HG02763 (cell line): Measurements from ENCODE around the gene EHD2.
"Not testable (repeated sequence)": the region's sequence is repeated elsewhere in the genome, so short reads cannot be mapped to it uniquely, and the experiment has no call there.

Experiments used
- ATAC-seq: cut with Tn5 transposase; IDR thresholded peaks from one replicate; pipeline ENCODE4 v1.9.1; 2021; ENCODE audit warnings: mild to moderate bottlenecking, moderate library complexity; ENCODE audit not compliant: unreplicated experiment

The EHD2 gene, protein sequence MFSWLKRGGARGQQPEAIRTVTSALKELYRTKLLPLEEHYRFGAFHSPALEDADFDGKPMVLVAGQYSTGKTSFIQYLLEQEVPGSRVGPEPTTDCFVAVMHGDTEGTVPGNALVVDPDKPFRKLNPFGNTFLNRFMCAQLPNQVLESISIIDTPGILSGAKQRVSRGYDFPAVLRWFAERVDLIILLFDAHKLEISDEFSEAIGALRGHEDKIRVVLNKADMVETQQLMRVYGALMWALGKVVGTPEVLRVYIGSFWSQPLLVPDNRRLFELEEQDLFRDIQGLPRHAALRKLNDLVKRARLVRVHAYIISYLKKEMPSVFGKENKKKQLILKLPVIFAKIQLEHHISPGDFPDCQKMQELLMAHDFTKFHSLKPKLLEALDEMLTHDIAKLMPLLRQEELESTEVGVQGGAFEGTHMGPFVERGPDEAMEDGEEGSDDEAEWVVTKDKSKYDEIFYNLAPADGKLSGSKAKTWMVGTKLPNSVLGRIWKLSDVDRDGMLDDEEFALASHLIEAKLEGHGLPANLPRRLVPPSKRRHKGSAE

DNA sequence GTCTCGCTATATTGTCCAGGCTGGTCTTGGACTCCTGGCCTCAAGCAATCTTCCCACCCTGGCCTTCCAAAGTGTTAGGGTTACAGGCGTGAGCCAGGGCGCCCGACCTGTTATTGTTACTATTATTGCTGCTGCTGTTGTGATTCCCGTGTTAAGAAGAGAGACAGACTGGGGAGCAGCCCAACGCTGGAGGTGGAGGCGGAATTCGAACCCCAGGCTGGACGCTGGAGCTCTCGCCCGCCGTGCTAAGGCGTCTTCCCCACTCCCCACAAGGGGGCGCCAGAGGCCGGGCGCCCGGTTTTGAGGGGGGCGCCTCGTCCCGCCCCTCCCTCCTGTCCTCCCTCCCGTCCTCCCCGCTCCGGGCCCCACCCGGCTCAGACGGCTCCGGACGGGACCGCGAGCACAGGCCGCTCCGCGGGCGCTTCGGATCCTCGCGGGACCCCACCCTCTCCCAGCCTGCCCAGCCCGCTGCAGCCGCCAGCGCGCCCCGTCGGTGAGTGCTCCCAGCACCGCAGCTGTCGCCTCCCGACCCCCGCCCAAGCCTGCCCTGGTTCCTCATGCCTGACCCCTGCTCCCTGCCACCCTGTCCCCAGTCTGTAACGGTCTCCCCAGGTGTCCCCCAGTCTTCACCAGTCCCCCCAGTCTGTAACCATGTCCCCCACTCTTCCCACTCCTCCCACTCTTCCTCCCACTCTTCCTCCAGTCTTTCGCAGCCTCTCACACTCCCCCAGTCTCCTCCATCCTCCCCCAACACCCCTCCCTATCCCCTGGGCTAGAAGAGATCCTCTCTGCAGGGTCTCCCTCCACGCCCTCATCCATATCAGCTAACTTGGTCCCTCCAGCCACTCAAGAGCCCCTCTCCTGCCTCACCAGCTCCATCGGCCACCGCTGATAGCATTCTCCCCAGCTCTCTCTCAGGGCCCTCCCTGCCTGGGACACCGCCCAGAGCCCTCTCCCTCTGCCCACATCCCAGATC is at the start of gene EHD2:
TSS of gene EHD2 (plus strand) at position 377 of the 976 bp plus-strand sequence. CDS start 3,191 bp downstream, outside the sequence.
- no peak for ATAC-seq

DNA sequence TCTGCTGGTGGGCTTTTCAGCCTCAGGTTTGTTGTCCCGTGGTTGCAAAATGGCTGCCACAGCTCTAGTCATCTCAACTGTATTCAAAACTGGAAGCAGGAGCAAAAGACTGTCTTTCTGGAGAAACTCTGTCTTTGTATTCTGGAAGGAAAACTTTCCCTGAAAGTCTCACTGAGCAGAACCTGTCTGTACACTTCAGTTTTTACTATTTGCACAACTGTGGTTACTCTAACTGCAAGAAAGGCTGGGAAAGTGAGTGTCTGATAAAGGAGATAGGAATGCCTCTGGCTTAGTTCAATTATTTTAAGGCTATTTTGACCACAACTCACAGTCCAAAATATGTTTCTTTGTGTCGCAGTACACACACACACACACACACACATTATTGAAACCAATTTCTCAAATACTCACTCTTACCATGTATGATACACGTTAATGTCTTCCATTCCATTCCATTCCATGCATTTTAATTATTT is 49.7 kb upstream of the EHD2 start:
- no peak for ATAC-seq

DNA sequence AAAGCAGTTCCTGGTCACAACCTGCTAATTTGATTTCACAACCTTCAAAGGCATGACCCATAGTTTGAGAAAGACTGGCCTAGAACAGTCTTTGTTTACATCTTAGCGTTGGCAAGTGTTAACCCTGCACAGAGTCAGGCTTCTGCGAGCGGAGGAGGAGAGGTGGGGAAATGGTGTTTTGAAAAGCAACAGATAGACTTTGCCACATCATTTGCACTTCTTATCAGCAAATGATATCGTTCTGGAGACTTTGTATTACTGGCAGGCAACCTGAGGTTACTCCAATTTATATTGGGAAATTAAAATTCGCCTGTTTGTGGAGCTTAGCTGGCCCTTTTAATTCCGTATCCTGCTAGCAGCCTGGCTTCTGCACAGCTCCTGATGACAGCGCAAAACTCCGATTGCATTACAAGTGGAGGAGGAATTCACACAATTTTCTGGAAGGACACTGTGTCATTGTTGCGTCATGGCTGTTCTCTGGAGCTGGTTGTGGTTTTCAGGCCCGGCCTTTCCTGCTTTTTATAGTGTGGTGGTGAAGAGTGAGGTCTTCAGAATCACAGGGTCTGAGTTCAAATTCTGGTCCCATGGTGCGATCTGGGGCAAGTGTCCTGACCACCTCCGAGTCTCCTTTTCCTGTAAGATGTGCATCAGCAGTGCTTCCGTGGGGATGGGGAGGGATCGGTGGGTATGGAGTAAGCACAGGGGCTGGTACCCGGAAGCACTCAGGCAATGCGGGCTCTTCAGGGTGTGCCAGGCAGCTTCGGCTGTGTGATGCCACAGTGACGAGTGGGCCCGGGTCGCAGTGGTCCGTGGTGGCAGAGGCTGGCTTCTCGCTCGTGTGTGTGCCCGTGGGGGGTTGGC is 49.1 kb upstream of the EHD2 start:
- no peak for ATAC-seq

DNA sequence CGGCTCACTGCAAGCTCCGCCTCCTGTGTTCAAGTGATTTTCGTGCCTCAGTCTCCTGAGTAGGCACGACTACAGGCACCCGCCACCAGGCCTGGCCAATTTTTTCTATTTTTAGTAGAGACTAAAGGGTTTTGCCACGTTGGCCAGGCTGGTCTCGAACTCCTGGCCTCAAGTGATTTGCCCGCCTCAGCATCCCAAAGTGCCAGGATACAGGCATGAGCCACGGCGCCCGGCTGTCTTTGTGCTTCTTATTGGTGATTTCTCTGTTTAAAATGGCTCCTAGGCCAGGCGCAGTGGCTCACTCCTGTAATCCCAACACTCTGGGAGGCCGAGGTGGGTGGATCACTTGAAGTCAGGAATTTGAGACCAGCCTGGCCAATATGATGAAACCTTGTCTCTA is 44.7 kb upstream of the EHD2 start:
- not testable (repeated sequence) for ATAC-seq

DNA sequence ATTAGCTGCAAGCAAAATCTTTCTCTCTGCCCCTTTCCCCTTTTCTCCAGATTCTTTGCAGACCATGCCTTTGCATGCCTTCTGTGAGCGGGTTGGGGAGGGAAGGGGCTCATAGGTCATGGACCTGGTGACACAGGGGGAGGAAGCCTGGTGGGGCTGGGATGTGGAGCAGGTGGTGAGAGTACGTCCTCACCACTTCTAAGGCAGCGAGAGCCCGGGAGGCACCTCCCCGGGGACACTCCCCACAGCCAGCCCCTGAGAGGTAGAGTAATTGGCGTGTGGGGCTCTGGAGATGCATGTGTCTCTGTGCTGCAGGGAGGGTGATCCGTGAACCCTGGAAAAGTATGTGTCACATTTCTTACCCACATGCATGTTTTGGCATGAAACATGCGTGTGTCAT is 42.5 kb upstream of the EHD2 start:
- no peak for ATAC-seq

DNA sequence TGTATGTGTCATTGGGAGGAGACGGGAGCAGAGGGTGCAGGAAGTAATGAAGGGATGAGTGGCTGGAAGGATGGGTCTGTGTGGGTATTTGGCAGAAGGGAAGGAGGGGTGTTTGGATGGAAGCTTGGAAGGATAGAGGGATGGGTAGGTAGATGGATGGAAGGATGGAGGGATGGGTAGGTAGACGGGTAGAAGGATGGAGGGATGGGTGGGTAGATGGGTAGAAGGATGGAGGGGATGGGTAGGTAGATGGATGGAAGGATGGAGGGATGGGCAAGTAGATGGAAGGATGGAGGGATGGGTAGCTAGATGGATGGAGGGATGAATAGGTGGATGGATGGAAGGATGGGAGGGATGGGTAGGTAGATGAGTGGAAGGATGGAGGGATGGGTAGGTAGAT is 41.7 kb upstream of the EHD2 start:
- ATAC-seq: no peak

DNA sequence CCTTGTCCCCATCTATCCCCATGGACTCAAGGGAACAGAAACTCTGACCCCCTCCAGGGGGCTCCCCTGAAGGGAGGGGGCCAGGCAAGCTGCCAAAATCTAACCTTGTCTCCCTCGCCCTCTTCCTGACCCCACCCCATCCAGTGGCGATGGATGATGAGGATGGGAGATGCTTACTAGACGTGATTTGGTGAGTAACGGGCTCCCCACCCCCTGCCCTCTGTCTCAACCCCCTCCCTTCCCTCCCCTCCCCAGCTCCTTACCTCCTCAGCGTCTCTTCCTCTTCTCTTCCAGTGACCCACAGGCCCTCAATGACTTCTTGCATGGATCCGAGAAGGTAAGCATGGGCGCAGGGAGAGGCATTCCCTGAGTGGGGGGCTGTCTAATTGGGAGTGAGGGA is 39.8 kb upstream of the EHD2 start:
- ATAC-seq: no peak

DNA sequence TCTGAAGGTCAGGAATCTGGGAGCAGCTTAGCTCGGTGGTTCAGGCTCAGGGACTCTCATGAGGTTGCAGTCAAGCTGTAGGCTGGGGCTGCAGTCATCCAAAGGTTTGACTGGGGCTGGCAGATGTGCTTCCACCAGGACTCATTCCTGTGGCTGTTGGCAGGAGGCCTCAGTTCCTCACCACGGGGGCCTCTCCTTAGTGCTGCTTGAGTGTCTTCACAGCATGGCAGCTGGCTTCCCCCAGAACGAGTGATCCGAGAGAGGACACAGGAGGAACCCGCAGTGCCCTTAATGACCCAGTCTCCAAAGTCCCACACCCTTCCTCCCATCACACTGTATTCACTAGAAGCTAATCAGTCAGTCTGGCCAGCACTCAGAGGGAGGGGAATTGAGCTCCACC is 38.7 kb upstream of the EHD2 start:
- ATAC-seq: no peak

DNA sequence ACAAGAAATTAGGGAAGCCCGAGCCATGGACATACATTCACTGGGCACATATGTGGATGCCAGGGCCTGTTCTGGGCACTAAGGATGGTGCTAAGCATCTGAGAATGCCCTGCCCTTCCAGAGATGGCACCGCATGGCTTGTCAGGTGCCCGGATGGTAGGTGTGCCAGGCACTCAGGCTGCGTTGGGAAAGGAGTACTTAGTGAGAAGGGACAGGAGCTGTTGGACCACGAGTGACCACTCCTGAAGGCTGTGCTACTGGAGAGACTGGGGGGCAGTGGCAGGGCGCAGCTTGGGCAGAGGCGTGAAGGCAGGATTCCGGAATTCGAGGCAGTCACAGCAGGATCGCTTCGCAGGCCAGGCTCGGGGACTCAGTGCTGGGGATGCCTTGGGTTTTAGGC is 38.0 kb upstream of the EHD2 start:
- no peak for ATAC-seq

DNA sequence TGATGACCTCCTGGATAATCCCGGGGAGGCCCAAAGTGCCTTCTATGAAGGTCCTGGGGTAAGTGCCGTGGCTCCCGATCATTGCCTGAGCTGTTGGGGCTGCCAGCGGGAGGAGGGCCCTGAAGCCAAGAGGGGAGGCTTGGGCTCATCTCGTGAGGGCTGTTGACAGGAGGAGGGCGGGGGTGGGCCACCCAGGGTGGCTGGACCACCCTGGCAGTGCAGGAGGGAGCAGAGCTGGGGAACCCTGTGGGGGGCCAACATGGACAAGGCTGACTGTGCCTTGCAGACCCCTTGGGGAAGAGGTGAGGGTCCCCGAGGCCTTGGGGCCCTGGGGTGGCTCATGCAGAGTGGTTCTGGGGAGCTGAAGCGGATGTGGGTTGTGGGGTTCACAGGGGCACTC is 37.4 kb upstream of the EHD2 start:
- ATAC-seq: no peak

DNA sequence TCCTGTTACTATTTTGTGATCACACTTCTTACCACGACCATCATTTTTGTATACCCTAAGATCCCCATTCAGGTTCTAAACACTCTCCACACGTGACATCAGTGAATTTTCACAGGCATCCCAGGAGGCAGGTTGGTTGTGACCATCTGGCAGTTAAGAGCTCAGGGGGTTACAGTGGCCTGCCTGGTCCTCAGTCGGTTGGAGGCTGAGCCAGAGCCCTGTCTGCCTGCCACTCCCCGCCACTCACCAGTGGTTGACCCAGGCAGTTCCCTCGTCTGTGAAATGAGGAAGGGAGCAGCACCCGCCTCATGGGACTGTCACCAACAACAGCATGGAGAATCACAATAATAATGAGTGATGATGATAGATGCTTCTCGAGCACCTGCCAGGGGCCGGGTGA is 36.4 kb upstream of the EHD2 start:
- ATAC-seq: no peak

DNA sequence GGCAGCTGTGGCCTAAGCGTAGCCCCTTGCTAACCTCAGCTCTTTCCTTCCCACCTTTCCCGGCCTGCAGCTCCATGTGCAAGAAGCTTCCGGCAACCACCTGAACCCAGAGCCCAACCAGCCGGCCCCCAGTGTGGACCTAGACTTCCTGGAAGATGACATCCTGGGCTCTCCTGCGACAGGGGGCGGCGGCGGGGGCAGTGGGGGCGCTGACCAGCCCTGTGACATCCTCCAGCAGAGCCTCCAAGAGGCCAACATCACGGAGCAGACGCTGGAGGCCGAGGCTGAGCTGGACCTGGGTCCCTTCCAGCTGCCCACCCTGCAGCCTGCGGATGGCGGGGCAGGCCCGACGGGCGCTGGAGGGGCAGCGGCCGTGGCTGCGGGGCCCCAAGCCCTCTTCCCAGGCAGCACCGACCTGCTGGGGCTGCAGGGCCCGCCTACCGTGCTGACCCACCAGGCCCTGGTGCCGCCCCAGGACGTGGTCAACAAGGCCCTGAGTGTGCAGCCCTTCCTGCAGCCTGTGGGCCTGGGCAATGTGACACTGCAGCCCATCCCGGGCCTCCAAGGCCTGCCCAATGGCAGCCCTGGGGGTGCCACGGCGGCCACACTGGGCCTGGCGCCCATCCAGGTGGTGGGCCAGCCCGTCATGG is 33.8 kb upstream of the EHD2 start:
- ATAC-seq: no peak

DNA sequence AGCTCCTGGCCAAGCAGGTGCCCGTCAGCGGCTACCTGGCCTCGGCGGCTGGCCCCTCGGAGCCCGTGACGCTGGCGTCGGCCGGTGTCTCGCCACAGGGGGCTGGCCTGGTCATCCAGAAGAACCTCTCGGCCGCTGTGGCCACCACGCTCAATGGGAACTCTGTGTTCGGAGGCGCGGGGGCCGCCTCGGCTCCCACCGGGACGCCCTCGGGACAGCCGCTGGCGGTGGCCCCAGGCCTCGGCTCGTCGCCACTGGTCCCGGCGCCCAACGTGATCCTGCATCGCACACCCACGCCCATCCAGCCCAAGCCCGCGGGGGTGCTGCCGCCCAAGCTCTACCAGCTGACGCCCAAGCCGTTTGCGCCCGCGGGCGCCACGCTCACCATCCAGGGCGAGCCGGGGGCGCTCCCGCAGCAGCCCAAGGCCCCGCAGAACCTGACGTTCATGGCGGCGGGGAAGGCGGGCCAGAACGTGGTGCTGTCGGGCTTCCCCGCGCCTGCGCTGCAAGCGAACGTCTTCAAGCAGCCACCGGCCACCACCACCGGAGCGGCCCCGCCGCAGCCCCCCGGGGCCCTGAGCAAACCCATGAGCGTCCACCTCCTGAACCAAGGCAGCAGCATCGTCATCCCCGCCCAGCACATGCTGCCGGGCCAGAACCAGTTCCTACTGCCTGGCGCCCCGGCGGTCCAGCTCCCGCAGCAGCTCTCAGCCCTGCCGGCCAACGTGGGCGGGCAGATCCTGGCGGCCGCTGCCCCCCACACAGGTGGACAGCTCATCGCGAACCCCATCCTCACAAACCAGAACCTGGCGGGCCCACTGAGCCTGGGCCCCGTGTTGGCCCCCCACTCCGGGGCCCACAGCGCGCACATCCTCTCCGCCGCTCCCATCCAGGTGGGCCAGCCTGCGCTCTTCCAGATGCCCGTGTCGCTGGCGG is 33.0 kb upstream of the EHD2 start:
- ATAC-seq: no peak

DNA sequence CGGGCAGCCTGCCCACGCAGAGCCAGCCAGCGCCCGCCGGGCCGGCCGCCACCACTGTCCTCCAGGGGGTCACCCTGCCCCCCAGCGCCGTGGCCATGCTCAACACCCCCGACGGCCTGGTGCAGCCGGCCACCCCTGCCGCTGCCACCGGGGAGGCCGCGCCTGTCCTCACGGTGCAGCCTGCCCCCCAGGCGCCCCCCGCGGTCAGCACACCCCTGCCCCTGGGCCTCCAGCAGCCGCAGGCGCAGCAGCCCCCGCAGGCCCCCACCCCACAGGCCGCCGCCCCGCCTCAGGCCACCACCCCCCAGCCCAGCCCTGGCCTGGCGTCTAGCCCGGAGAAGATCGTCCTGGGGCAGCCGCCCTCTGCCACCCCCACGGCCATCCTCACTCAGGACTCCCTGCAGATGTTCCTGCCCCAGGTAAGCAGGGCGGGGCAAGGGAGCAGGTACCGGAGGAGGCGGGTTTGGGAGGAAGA is 32.3 kb upstream of the EHD2 start:
- no peak for ATAC-seq

DNA sequence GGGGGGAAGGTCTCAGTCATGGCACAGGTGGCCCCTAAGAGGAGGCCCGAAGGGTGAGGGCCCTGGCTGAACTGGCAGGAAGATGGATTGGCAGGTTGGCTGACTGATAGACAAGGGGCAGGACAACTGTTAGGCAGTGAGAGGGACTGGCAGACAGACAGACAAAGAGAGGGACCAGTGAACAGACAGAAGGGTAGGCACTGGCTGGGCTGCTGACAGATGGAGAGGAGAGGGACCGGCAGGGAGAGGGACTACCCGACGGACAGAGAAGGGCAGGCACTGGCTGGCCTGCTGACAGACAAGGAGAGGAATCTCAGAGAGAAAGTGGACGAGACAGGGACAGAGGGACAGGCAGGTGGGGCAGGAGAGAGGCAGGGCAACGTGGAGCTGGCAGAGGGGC is 31.8 kb upstream of the EHD2 start:
- no peak for ATAC-seq

DNA sequence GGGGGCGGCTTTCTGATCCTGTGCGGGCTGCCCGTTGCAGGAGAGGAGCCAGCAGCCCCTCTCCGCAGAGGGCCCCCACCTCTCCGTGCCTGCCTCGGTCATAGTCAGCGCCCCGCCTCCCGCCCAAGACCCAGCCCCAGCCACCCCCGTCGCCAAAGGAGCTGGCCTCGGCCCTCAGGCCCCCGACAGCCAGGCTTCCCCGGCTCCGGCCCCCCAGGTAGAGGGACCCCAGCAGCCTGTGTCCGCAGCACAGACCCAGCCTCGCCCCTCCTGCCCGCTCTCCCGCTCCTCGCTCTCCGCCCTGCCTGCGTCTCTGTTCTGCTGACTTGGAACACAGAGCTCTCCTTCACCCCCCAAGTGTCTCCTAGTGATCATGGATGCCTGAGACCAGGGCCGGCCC is 31.3 kb upstream of the EHD2 start:
- ATAC-seq: no peak

DNA sequence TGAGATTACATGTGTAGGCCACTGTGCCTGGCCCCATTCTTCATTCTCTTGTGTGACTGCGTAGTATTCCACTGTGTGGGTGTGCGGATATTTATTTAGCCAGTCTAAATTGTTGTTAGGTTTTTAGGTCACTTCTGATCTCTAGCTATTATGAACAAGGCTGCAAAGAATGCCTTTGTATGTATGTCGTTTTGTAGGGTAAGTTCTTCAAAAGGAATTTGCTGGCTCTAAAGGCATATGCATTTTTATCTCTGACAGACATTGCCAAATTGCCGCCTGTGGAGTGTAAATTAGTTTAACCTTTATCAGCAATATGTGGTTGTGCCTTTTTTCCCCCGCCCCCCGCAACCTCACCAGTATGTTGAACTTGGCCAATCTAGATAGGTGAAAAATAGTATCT is 30.3 kb upstream of the EHD2 start:
- no peak for ATAC-seq

DNA sequence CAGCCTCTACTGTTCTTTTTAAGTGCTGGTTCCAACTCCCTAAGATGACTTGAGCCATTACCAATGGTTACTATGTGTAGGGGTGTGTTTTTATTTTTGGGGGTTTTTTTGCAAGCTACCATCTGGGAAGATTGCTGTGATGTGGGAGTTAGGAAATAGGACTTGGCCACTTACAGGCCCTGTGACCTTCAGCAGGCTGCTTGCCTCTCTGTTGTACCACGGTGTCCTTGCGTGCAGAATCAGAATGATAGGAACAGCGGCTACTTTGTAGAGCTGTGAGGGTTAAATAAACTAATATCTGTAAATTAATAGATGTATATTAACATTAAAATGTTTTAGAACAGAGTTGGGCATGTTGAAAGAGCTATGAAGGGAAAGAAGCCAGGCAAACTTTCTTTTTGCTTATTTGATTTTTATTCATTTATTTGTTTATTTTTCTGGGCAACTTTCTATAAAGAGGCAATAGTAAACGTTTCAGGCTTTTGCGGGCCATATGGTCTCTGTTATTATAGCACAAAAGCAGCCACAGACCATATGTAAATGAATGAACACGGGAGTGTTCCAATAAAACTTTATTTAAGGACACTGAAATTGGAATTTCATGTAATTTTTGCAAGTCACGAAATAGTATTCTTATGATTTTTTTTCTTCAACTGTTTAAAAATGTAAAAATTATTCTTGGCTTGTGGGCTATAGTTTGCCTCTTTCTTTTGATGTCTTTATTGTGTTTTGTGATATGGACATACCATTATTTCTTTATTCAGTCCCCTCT is 26.4 kb upstream of the EHD2 start:
- ATAC-seq: no peak
